ENCODE results near the gene COMMD3. TPM values are rescaled to one million over a fixed set of nuclear protein-coding genes. Genes with fewer than 3 reads are reported as not detected.
A peak's percentile ranks its signal among the peaks of the same experiment; 100 is the strongest.

The COMMD3 gene
- total and polyA plus RNA-seq, 10 donors = 43.5 to 76.0 (median 53.4) TPM

DNA sequence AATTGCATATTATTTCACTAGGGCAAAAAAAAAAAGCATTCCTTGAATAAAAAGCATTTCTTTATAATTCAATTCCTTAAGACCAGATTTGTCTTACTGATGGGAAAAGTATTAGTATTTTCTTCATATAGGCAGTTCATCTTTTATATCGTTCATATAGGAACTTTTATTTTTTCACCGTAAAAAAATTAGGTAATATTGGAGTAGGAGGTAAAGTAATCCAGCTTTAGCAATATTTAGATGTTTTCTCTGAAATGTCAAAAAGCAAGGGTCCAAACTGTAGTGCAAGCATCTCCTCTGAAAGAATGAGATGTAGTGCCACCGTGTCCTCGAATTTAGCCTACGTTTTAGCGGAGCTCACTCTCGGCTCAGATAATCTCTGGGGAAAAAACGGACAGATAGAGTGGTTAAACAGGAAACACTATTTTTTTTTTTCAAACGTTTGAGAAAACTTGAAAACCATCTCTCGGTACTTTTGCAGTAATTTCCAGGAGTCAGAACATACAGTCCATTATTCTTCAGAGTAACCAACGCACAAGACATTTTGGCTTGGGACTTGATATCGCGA lies 23.7 kb downstream of the COMMD3 start:
- H3K27me3 ChIP-seq (replicated peaks in 1 of 7) = peaks cover 40 to 97% (median 93%) of the 10 kb centered on the region in 7 donors
- peak overlapping the region; percentile 90 to 97 (median 94) for H3K27ac ChIP-seq
- intact Hi-C loops (cut with DNase I; ENCODE audit: low total_unique reads) = no loop called here
- H3K36me3 ChIP-seq = no peaks in the 10 kb centered on the region
- H3K9me3 ChIP-seq = peaks cover 0 to 2% (median 0%) of the 10 kb centered on the region in 8 donors
- peak overlapping the region; percentile 65 to 81 (median 74) for H3K4me3 ChIP-seq
- H3K4me1 ChIP-seq = peaks cover 19 to 53% (median 41%) of the 10 kb centered on the region in 6 donors
- no peak for DNase-seq
- TF ChIP-seq CTCF (IDR thresholded peaks at IDR 0.05 in 8 of 11, conservative IDR thresholded peaks at IDR 0.05 in 3 of 11) (no peak), POLR2A (IDR thresholded peaks at IDR 0.05) (no peak), POLR2AphosphoS5 (IDR thresholded peaks at IDR 0.05) (no peak)
- 1 to 3% (median 1%) methylated on average over 13 of the region's 13 CpGs for WGBS, 5 donors

DNA sequence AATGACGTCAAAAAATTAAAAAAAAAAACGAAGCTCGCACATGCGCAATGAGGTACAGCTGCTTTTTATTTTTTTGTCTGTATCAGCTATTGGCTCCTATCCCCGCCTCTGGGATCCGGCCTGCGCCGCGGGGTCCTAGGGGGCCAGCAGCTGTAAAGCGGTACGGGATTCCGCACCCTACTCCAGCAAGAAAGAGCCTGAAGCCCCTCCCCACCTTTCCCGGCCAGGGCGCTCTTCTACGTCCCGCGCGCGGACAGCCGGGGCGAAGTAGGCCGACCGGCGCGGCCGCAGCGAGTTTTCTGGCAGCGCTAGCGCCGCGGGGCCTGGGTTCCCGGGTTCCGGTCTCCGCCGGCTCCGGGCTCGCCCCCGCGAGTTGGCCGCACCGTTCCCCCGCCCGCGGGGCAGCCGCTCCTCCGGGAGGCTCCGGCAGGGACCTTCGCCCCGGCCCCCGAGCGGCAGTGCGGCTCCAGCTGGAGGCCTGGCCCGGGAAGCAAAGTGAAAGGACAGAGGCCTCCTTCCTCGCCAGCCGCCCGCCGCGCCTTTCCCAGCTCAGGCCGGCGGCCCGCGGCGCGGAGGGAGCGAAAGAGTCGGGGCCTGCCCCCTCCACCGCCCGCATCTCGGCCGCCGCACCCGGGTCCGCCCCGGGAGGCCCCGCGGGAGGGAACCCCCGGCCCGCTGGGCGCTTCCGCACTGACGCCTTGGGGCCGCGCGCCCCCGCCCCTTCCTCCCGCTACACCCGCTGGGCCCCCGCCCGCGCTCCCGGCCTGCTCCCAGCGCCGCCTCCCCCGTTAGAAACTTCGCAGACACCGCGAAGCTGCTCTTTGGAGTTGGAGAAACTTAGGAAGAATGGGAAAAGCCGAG lies 24.4 kb downstream of the COMMD3 start:
- TF ChIP-seq CTCF (IDR thresholded peaks at IDR 0.05 in 8 of 11, conservative IDR thresholded peaks at IDR 0.05 in 3 of 11) = no peak
- TF ChIP-seq POLR2A (IDR thresholded peaks at IDR 0.05) = peak in 2 of 3 donors; percentile 31 to 34
- peak; percentile 79 to 84 (median 82) for TF ChIP-seq POLR2AphosphoS5 (IDR thresholded peaks at IDR 0.05)
- peaks cover 47 to 97% (median 93%) of the 10 kb centered on the region in 7 donors for H3K27me3 ChIP-seq (replicated peaks in 1 of 7)
- DNase-seq = peak; percentile 93

DNA sequence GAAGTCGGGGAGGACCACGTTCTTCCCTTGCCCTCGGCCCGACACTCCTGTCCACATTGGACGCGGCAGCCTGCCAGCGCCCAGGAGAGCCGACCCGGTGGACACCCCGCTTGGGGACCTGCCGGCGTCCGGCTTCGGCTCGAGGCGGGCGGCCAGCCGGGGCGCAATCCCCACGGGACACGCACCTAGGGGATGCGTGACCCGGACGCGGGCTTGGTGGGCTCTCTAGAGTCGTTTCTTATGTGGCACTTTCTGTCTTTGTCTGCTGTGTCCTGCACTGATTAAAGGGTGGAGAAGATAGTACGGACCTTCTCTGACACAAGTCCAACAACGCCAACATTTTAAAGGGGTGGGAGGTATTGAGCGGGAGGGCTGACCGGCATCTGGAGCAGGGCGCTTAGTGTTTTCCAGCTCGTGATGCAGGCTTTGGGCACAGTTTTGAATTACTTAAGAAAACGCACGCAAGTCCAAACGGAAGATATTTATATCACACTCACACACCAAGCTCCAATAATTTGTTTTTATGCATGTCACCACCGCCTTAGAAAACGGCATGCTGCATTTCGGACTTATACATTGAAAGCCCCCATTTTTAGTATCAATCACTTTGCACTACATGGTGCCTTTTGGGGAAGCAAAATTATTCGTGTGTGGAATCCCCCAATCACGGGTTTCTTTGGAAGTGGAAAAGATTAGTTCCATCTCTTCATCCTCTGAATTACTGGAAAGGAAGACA lies 25.2 kb downstream of the COMMD3 start:
- WGBS, 5 donors = 2 to 5% (median 3%) methylated on average over 18 to 40 of the region's 40 CpGs
- Histone ChIP-seq H3K27ac (peak overlapping the region; percentile 90 to 97 (median 94)), H3K36me3 (no peaks in the 10 kb centered on the region), H3K9me3 (peaks cover 0 to 15% (median 0%) of the 10 kb centered on the region in 8 donors), H3K4me3 (peak overlapping the region; percentile 65 to 81 (median 74)), H3K27me3 (replicated peaks in 1 of 7) (peaks cover 41 to 97% (median 93%) of the 10 kb centered on the region in 7 donors), H3K4me1 (peaks cover 14 to 48% (median 35%) of the 10 kb centered on the region in 6 donors)
- DNase-seq = no peak
- intact Hi-C loops (cut with DNase I; ENCODE audit: low total_unique reads) = no loop called here
- TF ChIP-seq CTCF (IDR thresholded peaks at IDR 0.05 in 8 of 11, conservative IDR thresholded peaks at IDR 0.05 in 3 of 11) (no peak), POLR2A (IDR thresholded peaks at IDR 0.05) (no peak), POLR2AphosphoS5 (IDR thresholded peaks at IDR 0.05) (peak in 1 of 3 donors; percentile 38)

More for the DNA sequence above, 24.4 kb downstream of the COMMD3 start:
- WGBS, 5 donors = 1% methylated on average over 29 to 98 of the region's 98 CpGs
- H3K9me3 ChIP-seq = peaks cover 0 to 9% (median 0%) of the 10 kb centered on the region in 8 donors
- intact Hi-C loops (cut with DNase I; ENCODE audit: low total_unique reads) = no loop called here
- H3K4me1 ChIP-seq = peaks cover 22 to 53% (median 41%) of the 10 kb centered on the region in 6 donors
- H3K36me3 ChIP-seq = no peaks in the 10 kb centered on the region
- peak overlapping the region; percentile 65 to 81 (median 74) for H3K4me3 ChIP-seq
- peak overlapping the region; percentile 90 to 97 (median 94) for H3K27ac ChIP-seq

Data from spleen (tissue), 11 donors.